Liver (tissue), 9 donors: ENCODE measurements around the gene PRKN. TPM values are rescaled to one million over a fixed set of nuclear protein-coding genes. Genes with fewer than 3 reads are reported as not detected.

ENCODE experiments used
- DNase-seq: peaks from one replicate; pipeline ENCODE4 v3.0.0-alpha.2; 2017; ENCODE audit warnings: low spot score
- H3K27ac ChIP-seq, 2 donors: one replicate each; pipeline ENCODE4 v1.7.0; 2013; ENCODE audit warnings: inconsistent platforms in 2 of 2, low read length in 2 of 2, control low read depth in 1 of 2, low read depth in 1 of 2, mild to moderate bottlenecking in 1 of 2
- H3K27me3 ChIP-seq, 4 donors: one replicate each; pipeline versions ENCODE4 v1.6.1 to v1.7.0; 2013; ENCODE audit warnings: low read length in 3 of 4, inconsistent platforms in 1 of 4, mild to moderate bottlenecking in 1 of 4, moderate library complexity in 1 of 4; ENCODE audit not compliant: control insufficient read depth in 4 of 4, insufficient read depth in 4 of 4
- H3K36me3 ChIP-seq, 4 donors: one replicate each; pipeline versions ENCODE4 v1.6.1 to v1.7.0; 2013; ENCODE audit warnings: low read length in 3 of 4, mild to moderate bottlenecking in 3 of 4, low read depth in 1 of 4, moderate library complexity in 1 of 4; ENCODE audit not compliant: control insufficient read depth in 4 of 4, insufficient read depth in 3 of 4
- H3K4me1 ChIP-seq, 4 donors: one replicate each; pipeline versions ENCODE4 v1.6.1 to v1.7.0; 2013; ENCODE audit warnings: low read length in 3 of 4, mild to moderate bottlenecking in 3 of 4, moderate library complexity in 1 of 4; ENCODE audit not compliant: control insufficient read depth in 4 of 4, insufficient read depth in 4 of 4
- H3K4me3 ChIP-seq, 3 donors: one replicate each; pipeline versions ENCODE4 v1.6.1 to v1.7.0; 2013; ENCODE audit warnings: low read length in 3 of 3, control low read depth in 1 of 3, low read depth in 1 of 3, mild to moderate bottlenecking in 1 of 3
- H3K9ac ChIP-seq, 2 donors: one replicate each; pipeline ENCODE4 v1.7.0; 2013; ENCODE audit warnings: low read length in 2 of 2, mild to moderate bottlenecking in 2 of 2, moderate library complexity in 2 of 2, control low read depth in 1 of 2, low read depth in 1 of 2
- H3K9me3 ChIP-seq, 4 donors: one replicate each; pipeline versions ENCODE4 v1.6.1 to v1.7.0; 2013; ENCODE audit warnings: low read length in 3 of 4; ENCODE audit not compliant: control insufficient read depth in 4 of 4
- ATF3 ChIP-seq: IDR thresholded peaks from 2 replicates; pipeline ENCODE4 v1.6.1; 2016; ENCODE audit warnings: antibody characterized with exemption
- EGR1 ChIP-seq, 2 donors: IDR thresholded peaks; 2 replicates each; pipeline ENCODE4 v1.6.1; 2016 to 2018; ENCODE audit warnings: antibody characterized with exemption in 2 of 2, low read depth in 2 of 2
- FOXA1 ChIP-seq: IDR thresholded peaks from 2 replicates; pipeline ENCODE4 v1.6.1; 2016; ENCODE audit warnings: antibody characterized with exemption
- FOXA2 ChIP-seq: IDR thresholded peaks from 2 replicates; pipeline ENCODE4 v1.6.1; 2016; ENCODE audit warnings: antibody characterized with exemption
- GABPA ChIP-seq, 2 donors: IDR thresholded peaks in 1 of 2; conservative IDR thresholded peaks in 1 of 2; 2 replicates each; pipeline ENCODE4 v1.6.1; 2016; ENCODE audit warnings: antibody characterized with exemption in 2 of 2, mild to moderate bottlenecking in 1 of 2, moderate library complexity in 1 of 2
- HNF4A ChIP-seq, 2 donors: conservative IDR thresholded peaks; 2 replicates each; pipeline ENCODE4 v1.6.1; 2016; ENCODE audit warnings: antibody characterized with exemption in 2 of 2, mild to moderate bottlenecking in 2 of 2
- JUND ChIP-seq, 2 donors: IDR thresholded peaks; 2 replicates each; pipeline ENCODE4 v1.6.1; 2016; ENCODE audit warnings: antibody characterized with exemption in 2 of 2
- NR2F2 ChIP-seq: IDR thresholded peaks from 2 replicates; pipeline ENCODE4 v1.6.1; 2016; ENCODE audit warnings: antibody characterized with exemption
- RAD21 ChIP-seq, 2 donors: IDR thresholded peaks; 2 replicates each; pipeline ENCODE4 v1.6.1; 2016; ENCODE audit warnings: antibody characterized with exemption in 2 of 2, mild to moderate bottlenecking in 2 of 2
- REST ChIP-seq: IDR thresholded peaks from 2 replicates; pipeline ENCODE4 v1.6.1; 2016; ENCODE audit warnings: antibody characterized with exemption, mild to moderate bottlenecking
- RXRA ChIP-seq, 2 donors: IDR thresholded peaks; 2 replicates each; pipeline ENCODE4 v1.6.1; 2017 to 2018; ENCODE audit warnings: antibody characterized with exemption in 2 of 2, mild to moderate bottlenecking in 1 of 2
- SP1 ChIP-seq: IDR thresholded peaks from 2 replicates; pipeline ENCODE4 v1.6.1; 2018; ENCODE audit warnings: antibody characterized with exemption, mild to moderate bottlenecking
- TAF1 ChIP-seq: conservative IDR thresholded peaks from 2 replicates; pipeline ENCODE4 v1.6.1; 2016; ENCODE audit warnings: antibody characterized with exemption, mild to moderate bottlenecking
- YY1 ChIP-seq: IDR thresholded peaks from 2 replicates; pipeline ENCODE4 v1.6.1; 2016; ENCODE audit warnings: antibody characterized with exemption, mild to moderate bottlenecking
- WGBS: extraction: QIAGEN DNeasy Blood & Tissue Kit; methylation state at CpG from one replicate; pipeline ENCODE4 v1.1.7; 2013; 5-methylcytosine and 5-hydroxymethylcytosine counted together
- polyA plus RNA-seq, 2 donors: library from polyadenylated mRNA; stranded (reverse) in 1 of 2; unstranded in 1 of 2; fragments of 200-250 nt in 1 of 2; fragments of >200 nt in 1 of 2; fragmentation: Nextera tagmentation in 1 of 2; extraction: Ambion mirVana in 1 of 2; gene quantifications; one replicate each; pipeline versions ENCODE4 v1.2.1 to v1.2.3, GENCODE V29; 2013 to 2015
- total RNA-seq, 2 donors: library from RNA; depleted of rRNA; stranded (reverse); fragments of >200 nt; gene quantifications; one replicate each; pipeline ENCODE4 v1.2.3, GENCODE V29; 2014
- TF ChIP-seq, protein P1 (sequence below): IDR thresholded peaks from 2 replicates; pipeline ENCODE4 v1.6.1; 2016; ENCODE audit warnings: antibody characterized with exemption
- TF ChIP-seq, protein P2 (sequence below): IDR thresholded peaks from 2 replicates; pipeline ENCODE4 v1.6.1; 2016; ENCODE audit warnings: antibody characterized with exemption
- donor health status: healthy.
- donor health status: healthy.
- donor health status: healthy.
- donor health status: healthy.
- donor health status: healthy.

Gene PRKN
- total and polyA plus RNA-seq, 4 donors: 0.47 to 4.1 (median 3.2) TPM

GRCh38 chr6:161736781-161737292 is 990.7 kb downstream of the PRKN start:
- no peak overlapping the region for H3K9ac ChIP-seq
- no peak for DNase-seq
- no peaks in the 10 kb centered on the region for H3K27me3 ChIP-seq
- no peak overlapping the region for H3K27ac ChIP-seq
- H3K4me3 ChIP-seq: no peak overlapping the region
- no peaks in the 10 kb centered on the region for H3K9me3 ChIP-seq
- WGBS: 70% methylated on average over 6 of the region's 6 CpGs
- H3K4me1 ChIP-seq: no peaks in the 10 kb centered on the region
- no peaks in the 10 kb centered on the region for H3K36me3 ChIP-seq
- TF ChIP-seq TAF1 (no peak), GABPA (IDR thresholded peaks at IDR 0.05 in 1 of 2, conservative IDR thresholded peaks at IDR 0.05 in 1 of 2) (no peak), YY1 (no peak), HNF4A (conservative IDR thresholded peaks at IDR 0.05) (no peak), ATF3 (no peak), RXRA (IDR thresholded peaks at IDR 0.05) (no peak), NR2F2 (no peak), FOXA2 (no peak), REST (no peak), EGR1 (IDR thresholded peaks at IDR 0.05; ENCODE audit: low read depth in 2 of 2) (no peak)
- TF ChIP-seq, protein P1, sequence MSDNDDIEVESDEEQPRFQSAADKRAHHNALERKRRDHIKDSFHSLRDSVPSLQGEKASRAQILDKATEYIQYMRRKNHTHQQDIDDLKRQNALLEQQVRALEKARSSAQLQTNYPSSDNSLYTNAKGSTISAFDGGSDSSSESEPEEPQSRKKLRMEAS: no peak

DNA sequence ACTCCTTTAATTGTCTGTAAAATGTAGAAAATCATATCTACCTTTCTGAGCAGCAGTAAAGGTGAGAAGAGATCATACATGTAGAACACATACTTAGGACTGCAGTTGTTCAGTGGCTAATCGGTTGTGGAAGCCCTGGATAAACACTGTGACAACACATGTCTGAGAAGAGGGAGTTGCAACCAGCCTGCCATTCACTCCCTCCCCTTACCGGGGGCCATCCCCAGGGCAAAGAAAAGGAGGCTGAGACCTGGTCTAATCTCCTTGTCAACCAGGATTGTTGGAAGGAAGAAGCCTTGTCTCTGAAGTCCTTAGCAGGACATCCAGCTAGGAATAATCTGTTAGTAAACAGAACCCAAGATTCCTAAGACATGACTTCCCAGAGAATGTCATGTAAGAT is 991.2 kb downstream of the PRKN start:
- no peak for DNase-seq
- WGBS: 47% methylated on average over 2 of the region's 2 CpGs
- Histone ChIP-seq H3K9me3 (no peaks in the 10 kb centered on the region), H3K36me3 (no peaks in the 10 kb centered on the region), H3K4me3 (no peak overlapping the region), H3K9ac (no peak overlapping the region), H3K27me3 (no peaks in the 10 kb centered on the region), H3K4me1 (no peaks in the 10 kb centered on the region), H3K27ac (no peak overlapping the region)
- TF ChIP-seq RXRA (IDR thresholded peaks at IDR 0.05) (no peak), TAF1 (no peak), YY1 (no peak), NR2F2 (no peak), RAD21 (IDR thresholded peaks at IDR 0.05) (no peak), JUND (IDR thresholded peaks at IDR 0.05) (no peak)
- TF ChIP-seq, protein P1: no peak

DNA sequence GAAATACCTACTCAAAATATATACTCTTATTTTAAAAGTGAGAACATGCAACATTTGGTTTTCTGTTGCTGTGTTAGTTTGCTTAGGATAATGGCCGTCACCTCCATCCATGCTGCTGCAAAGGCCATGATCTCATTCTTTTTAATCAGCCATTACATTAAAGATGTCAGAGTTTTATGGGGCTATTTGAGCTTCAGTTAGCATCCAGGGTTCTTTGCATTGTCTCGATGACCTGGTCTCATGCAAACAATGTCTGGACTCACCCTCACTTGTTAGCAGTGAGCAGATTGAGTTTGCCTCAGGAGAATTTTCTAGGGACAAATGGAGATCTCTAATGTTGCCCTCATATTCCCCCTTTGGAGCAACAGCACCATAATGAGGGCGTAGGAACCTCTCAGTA is 995.0 kb downstream of the PRKN start:
- no peak for DNase-seq
- WGBS: 81% methylated on average over 3 of the region's 3 CpGs
- no peak overlapping the region for H3K9ac ChIP-seq
- TF ChIP-seq FOXA1 (no peak), FOXA2 (no peak), JUND (IDR thresholded peaks at IDR 0.05) (no peak), TAF1 (no peak), GABPA (IDR thresholded peaks at IDR 0.05 in 1 of 2, conservative IDR thresholded peaks at IDR 0.05 in 1 of 2) (no peak), REST (no peak), RAD21 (IDR thresholded peaks at IDR 0.05) (no peak), SP1 (no peak)
- TF ChIP-seq, protein P2, sequence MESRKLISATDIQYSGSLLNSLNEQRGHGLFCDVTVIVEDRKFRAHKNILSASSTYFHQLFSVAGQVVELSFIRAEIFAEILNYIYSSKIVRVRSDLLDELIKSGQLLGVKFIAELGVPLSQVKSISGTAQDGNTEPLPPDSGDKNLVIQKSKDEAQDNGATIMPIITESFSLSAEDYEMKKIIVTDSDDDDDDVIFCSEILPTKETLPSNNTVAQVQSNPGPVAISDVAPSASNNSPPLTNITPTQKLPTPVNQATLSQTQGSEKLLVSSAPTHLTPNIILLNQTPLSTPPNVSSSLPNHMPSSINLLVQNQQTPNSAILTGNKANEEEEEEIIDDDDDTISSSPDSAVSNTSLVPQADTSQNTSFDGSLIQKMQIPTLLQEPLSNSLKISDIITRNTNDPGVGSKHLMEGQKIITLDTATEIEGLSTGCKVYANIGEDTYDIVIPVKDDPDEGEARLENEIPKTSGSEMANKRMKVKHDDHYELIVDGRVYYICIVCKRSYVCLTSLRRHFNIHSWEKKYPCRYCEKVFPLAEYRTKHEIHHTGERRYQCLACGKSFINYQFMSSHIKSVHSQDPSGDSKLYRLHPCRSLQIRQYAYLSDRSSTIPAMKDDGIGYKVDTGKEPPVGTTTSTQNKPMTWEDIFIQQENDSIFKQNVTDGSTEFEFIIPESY: no peak

More for the DNA sequence above, 995.0 kb downstream of the PRKN start:
- no peaks in the 10 kb centered on the region for H3K4me1 ChIP-seq
- no peaks in the 10 kb centered on the region for H3K27me3 ChIP-seq
- no peaks in the 10 kb centered on the region for H3K36me3 ChIP-seq
- H3K9me3 ChIP-seq: no peaks in the 10 kb centered on the region
- no peak overlapping the region for H3K4me3 ChIP-seq
- H3K27ac ChIP-seq: no peak overlapping the region
